Progenitor cell of endocrine pancreas (in vitro differentiated cells): ENCODE measurements around the gene TRIM33. TPM values are rescaled to one million over a fixed set of nuclear protein-coding genes. Genes with fewer than 3 reads are reported as not detected.
A peak's percentile ranks its signal among the peaks of the same experiment; 100 is the strongest.
"Not testable (repeated sequence)": the region's sequence is repeated elsewhere in the genome, so short reads cannot be mapped to it uniquely, and the experiment has no call there.

Experiments
- DNase-seq: peaks from one replicate; pipeline ENCODE4 v3.0.0; 2021; ENCODE audit warnings: low spot score; ENCODE audit not compliant: unreplicated experiment
- H3K27ac Mint-ChIP-seq: 2 replicates; pipeline ENCODE4 v1.8.0; 2021; ENCODE audit warnings: mild to moderate bottlenecking, moderate library complexity, mixed read lengths
- H3K27me3 Mint-ChIP-seq: 2 replicates; pipeline ENCODE4 v1.8.0; 2021; ENCODE audit warnings: mixed read lengths
- H3K36me3 Mint-ChIP-seq: 2 replicates; pipeline ENCODE4 v1.8.0; 2022; ENCODE audit warnings: mixed read lengths; ENCODE audit not compliant: insufficient read depth
- H3K4me1 Mint-ChIP-seq: 2 replicates; pipeline ENCODE4 v1.8.0; 2021; ENCODE audit warnings: low read depth, mixed read lengths
- H3K4me3 Mint-ChIP-seq: 2 replicates; pipeline ENCODE4 v1.8.0; 2021; ENCODE audit warnings: low read depth, mild to moderate bottlenecking, moderate library complexity, mixed read lengths
- H3K9me3 Mint-ChIP-seq: 2 replicates; pipeline ENCODE4 v1.8.0; 2021; ENCODE audit warnings: low read depth, mixed read lengths
- total RNA-seq: library from RNA; stranded (reverse); gene quantifications from 2 replicates; pipeline ENCODE4 v1.2.1, GENCODE V29; 2021
- TF ChIP-seq, protein P1 (sequence below): fragments of 200-600 bp; sonication (generic); IDR thresholded peaks from one replicate; pipeline ENCODE4 v1.5.0; 2021; ENCODE audit warnings: antibody characterized with exemption, mild to moderate bottlenecking; ENCODE audit not compliant: unreplicated experiment

TRIM33 gene
- total RNA-seq, 1 donor from 2014 or later = 66.5 TPM

DNA sequence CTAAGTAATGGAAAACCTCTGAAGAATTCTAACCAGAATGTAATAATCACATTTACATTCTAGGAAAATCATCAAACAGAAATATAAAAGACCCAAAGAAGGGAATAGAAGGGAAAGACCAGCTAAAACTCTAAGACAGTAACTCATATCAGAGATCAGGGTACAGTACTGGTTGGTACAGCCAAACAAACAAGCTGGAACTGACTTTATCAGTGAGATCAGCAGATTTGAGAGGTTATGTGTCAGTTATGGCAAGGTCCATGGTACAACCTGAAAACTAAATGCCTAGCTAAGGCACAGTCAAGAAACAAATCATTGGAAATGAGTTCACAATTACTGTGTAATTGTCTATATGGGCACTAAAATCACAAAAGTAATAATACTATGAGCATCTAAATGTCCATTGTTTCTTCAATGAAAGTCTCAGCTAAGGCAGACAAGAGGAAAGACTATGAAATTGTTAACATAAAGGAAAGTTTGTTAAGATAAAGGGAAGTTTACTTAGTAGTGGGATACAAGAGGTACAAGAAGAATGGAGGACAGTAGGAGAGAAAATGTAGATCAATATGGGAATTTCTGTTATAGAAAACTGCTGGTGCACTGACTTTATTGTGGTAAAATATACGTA lies 75.8 kb downstream of the TRIM33 start:
- H3K36me3 Mint-ChIP-seq = peaks cover 13% of the 10 kb centered on the region
- H3K9me3 Mint-ChIP-seq = no peaks in the 10 kb centered on the region
- no peak for DNase-seq
- H3K27ac Mint-ChIP-seq = no peak overlapping the region
- TF ChIP-seq, protein P1, sequence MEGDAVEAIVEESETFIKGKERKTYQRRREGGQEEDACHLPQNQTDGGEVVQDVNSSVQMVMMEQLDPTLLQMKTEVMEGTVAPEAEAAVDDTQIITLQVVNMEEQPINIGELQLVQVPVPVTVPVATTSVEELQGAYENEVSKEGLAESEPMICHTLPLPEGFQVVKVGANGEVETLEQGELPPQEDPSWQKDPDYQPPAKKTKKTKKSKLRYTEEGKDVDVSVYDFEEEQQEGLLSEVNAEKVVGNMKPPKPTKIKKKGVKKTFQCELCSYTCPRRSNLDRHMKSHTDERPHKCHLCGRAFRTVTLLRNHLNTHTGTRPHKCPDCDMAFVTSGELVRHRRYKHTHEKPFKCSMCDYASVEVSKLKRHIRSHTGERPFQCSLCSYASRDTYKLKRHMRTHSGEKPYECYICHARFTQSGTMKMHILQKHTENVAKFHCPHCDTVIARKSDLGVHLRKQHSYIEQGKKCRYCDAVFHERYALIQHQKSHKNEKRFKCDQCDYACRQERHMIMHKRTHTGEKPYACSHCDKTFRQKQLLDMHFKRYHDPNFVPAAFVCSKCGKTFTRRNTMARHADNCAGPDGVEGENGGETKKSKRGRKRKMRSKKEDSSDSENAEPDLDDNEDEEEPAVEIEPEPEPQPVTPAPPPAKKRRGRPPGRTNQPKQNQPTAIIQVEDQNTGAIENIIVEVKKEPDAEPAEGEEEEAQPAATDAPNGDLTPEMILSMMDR = no peak
- no peaks in the 10 kb centered on the region for H3K27me3 Mint-ChIP-seq
- peaks cover 1% of the 10 kb centered on the region for H3K4me1 Mint-ChIP-seq
- H3K4me3 Mint-ChIP-seq = no peak overlapping the region

DNA sequence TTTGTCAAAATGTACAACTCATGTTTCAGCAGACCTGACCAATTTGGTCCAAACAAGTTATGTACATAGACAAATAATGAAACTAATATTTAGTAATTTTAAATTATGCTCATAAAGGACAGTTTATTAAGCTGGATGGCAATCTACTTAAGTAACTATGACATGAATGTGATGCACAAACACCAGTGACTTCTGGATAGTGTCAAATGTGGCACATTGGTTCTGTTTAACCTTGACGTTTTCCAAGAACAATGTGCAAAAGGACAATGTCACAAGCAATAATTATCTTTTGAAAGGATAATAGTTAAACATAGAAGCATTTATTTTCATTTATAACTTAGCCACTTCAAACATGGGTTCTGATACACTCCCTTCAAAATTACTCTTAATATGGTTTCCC lies 80.0 kb downstream of the TRIM33 start:
- H3K27ac Mint-ChIP-seq = no peak overlapping the region
- H3K4me1 Mint-ChIP-seq = peaks cover 1% of the 10 kb centered on the region
- no peak overlapping the region for H3K4me3 Mint-ChIP-seq
- no peaks in the 10 kb centered on the region for H3K27me3 Mint-ChIP-seq
- TF ChIP-seq, protein P1 = no peak
- DNase-seq = no peak
- H3K9me3 Mint-ChIP-seq = no peaks in the 10 kb centered on the region
- H3K36me3 Mint-ChIP-seq = peaks cover 2% of the 10 kb centered on the region

- Mint-ChIP-seq H3K36me3 (peaks cover 9% of the 10 kb centered on the region), H3K27ac (no peak overlapping the region), H3K27me3 (no peaks in the 10 kb centered on the region), H3K4me3 (no peak overlapping the region), H3K4me1 (no peaks in the 10 kb centered on the region), H3K9me3 (no peaks in the 10 kb centered on the region)
- TF ChIP-seq, protein P1 = peak; percentile 61
- DNase-seq = no peak
These were observed 82.8 kb downstream of the TRIM33 start for GRCh38 chr1:114428083-114428754.

DNA sequence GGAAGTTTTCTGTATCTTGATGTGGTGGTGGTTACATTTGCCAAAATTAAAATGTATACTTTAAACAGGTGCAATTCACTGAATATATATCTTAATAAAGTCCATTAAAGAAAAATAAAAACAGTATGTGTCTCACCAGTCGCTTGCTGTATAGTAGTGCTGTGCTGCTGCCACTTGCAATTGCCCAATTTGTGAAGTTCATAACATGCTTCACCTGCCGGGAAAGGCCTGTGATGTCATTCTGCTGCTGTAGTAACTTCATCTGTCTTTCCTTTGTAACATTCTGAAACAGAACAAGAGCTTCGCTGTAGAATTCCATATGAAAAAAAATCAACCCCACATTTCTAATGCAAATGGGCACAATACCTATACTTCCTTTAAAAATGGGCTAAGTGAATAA lies 83.4 kb downstream of the TRIM33 start:
- TF ChIP-seq, protein P1 = no peak
- Mint-ChIP-seq H3K4me1 (no peaks in the 10 kb centered on the region), H3K27me3 (no peaks in the 10 kb centered on the region), H3K9me3 (no peaks in the 10 kb centered on the region), H3K4me3 (no peak overlapping the region), H3K27ac (no peak overlapping the region), H3K36me3 (peaks cover 9% of the 10 kb centered on the region)
- DNase-seq = no peak

DNA sequence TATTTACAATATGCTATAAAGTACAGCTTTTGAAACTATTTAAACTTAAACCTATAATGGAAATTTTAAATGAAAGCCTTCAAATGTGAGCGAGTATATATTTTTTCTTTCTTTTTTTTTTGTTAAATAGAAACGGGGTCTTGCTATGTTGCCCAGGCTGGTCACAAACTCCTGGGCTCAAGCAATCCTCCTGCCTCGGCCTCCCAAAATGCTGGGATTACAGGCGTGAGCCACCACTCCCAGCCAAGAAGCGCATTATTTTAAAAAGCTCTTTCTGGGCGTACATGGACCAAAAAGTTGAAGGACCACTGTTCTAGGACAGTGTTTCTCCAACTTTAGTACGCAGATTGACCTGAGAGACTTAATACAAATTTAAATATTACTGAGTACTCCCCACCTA lies 87.5 kb downstream of the TRIM33 start:
- Mint-ChIP-seq H3K4me1 (no peaks in the 10 kb centered on the region), H3K27me3 (no peaks in the 10 kb centered on the region), H3K36me3 (peaks cover 38% of the 10 kb centered on the region), H3K9me3 (no peaks in the 10 kb centered on the region), H3K4me3 (no peak overlapping the region), H3K27ac (no peak overlapping the region)
- DNase-seq = no peak
- TF ChIP-seq, protein P1 = no peak

DNA sequence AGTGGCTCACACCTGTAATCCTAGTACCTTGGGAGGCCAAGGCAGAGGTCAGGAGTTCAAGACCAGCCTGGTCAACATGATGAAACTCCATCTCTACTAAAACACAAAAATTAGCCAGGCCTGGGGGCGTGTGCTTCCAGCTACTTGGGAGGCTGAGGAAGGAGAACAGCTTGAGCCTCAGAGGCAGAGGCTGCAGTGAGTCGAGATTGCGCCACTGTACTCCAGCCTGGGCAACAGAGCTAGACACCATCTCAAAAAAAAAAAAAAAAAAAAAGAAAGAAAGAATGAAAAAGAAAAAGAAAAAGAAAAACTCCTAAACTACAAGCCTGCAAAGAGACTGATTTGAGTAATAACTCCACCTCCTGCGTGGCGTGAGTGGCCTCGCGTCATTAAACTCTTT lies 92.1 kb downstream of the TRIM33 start:
- H3K4me3 Mint-ChIP-seq = not testable (repeated sequence)

More for the DNA sequence above, 92.1 kb downstream of the TRIM33 start:
- DNase-seq, H3K9me3 Mint-ChIP-seq, H3K4me1 Mint-ChIP-seq, H3K27me3 Mint-ChIP-seq, H3K27ac Mint-ChIP-seq: not testable (repeated sequence)
- H3K36me3 Mint-ChIP-seq = peaks cover 50% of the 10 kb centered on the region
